ENCODE measurements around the gene EPHA8. TPM values are rescaled to one million over a fixed set of nuclear protein-coding genes. Genes with fewer than 3 reads are reported as not detected.
A peak's percentile ranks its signal among the peaks of the same experiment; 100 is the strongest.

The EPHA8 gene
- total RNA-seq, 1 donor from 2014 or later, result not detected

- DNase-seq (ENCODE audit: low spot score), result no peak
Measured at GRCh38 chr1:22645931-22646330, 82.6 kb downstream of the EPHA8 start.

GRCh38 chr1:22646384-22646783 is 83.1 kb downstream of the EPHA8 start:
- no peak for DNase-seq (ENCODE audit: low spot score)

GRCh38 chr1:22650089-22650693 is 86.9 kb downstream of the EPHA8 start:
- DNase-seq (ENCODE audit: low spot score), result no peak

- no peak for DNase-seq (ENCODE audit: low spot score)
Measured at GRCh38 chr1:22651941-22652856, 88.9 kb downstream of the EPHA8 start.

- DNase-seq (ENCODE audit: low spot score), result peak; percentile 48
Measured at GRCh38 chr1:22652881-22653316, 89.6 kb downstream of the EPHA8 start, which contains the start of gene C1QB. C1QB (plus strand) TSS chr1:22653236; CDS start chr1:22659463, 6,227 bp downstream.

Other genes starting within 250 kb of the EPHA8 start
- gene ZBTB40, start 111.6 kb upstream of the EPHA8 start, total RNA-seq, result 32.1 TPM
- gene C1QA, start 73.1 kb downstream of the EPHA8 start, total RNA-seq, result 164 TPM
- gene C1QC, start 80.1 kb downstream of the EPHA8 start, total RNA-seq, result 217 TPM
- 190 TPM for gene C1QB, start 89.7 kb downstream of the EPHA8 start, total RNA-seq
- 3.7 TPM for gene EPHB2, start 147.3 kb downstream of the EPHA8 start, total RNA-seq

All from mucosa of gallbladder (tissue), 1 donor.